ENCODE measurements around the gene SUPT6H.

- TF ChIP-seq CTCF (conservative IDR thresholded peaks at IDR 0.05; ENCODE audit: low read length) = no peak
- TF ChIP-seq EZH2phosphoT487 (IDR thresholded peaks at IDR 0.05; ENCODE audit: borderline replicate concordance, low read depth, low read length) = no peak
Observed at GRCh38 chr17:28624148-28624547, 37.9 kb upstream of the SUPT6H start.

Data from OCI-LY7 (cell line).